Fibroblast of lung (primary cell): ENCODE data around the gene NDRG3. TPM values are rescaled to one million over a fixed set of nuclear protein-coding genes. Genes with fewer than 3 reads are reported as not detected.

ENCODE experiments used
- DNase-seq, 2 donors: peaks; one replicate each; pipeline versions ENCODE4 v3.0.0 to v3.0.0-alpha.2; 2010; ENCODE audit warnings: low read depth in 2 of 2
- H2AFZ ChIP-seq: 2 replicates; pipeline ENCODE4 v1.5.1; 2012; ENCODE audit warnings: low read length, control low read depth, inconsistent platforms
- H3K27ac ChIP-seq: 2 replicates; pipeline ENCODE4 v1.5.1; 2011; ENCODE audit warnings: low read length, control low read depth; ENCODE audit not compliant: insufficient read depth
- H3K27me3 ChIP-seq: 2 replicates; pipeline ENCODE4 v1.5.1; 2011; ENCODE audit warnings: mild to moderate bottlenecking, low read length; ENCODE audit not compliant: control insufficient read depth, insufficient read depth
- H3K36me3 ChIP-seq: 2 replicates; pipeline ENCODE4 v1.5.1; 2011; ENCODE audit warnings: low read length; ENCODE audit not compliant: control insufficient read depth, insufficient read depth
- H3K4me1 ChIP-seq: 2 replicates; pipeline ENCODE4 v1.5.1; 2011; ENCODE audit warnings: low read length; ENCODE audit not compliant: control insufficient read depth, insufficient read depth; ENCODE audit errors: extremely low read depth
- H3K4me2 ChIP-seq: 2 replicates; pipeline ENCODE4 v1.5.1; 2011; ENCODE audit warnings: low read length, control low read depth; ENCODE audit not compliant: insufficient read depth; ENCODE audit errors: extremely low read depth
- H3K4me3 ChIP-seq, 4 experiments: fragments of 200-600 bp in 1 of 4; sonication (generic) in 1 of 4; replicated peaks in 1 of 4; 2 replicates each; pipeline ENCODE4 v1.5.1; 2011 to 2016; ENCODE audit warnings: low read length in 4 of 4, low read depth in 3 of 4, mild to moderate bottlenecking in 3 of 4, control low read depth in 2 of 4, inconsistent platforms in 1 of 4, mixed read lengths in 1 of 4; ENCODE audit not compliant: insufficient read depth in 1 of 4; ENCODE audit errors: control extremely low read depth in 1 of 4
- H3K79me2 ChIP-seq: 2 replicates; pipeline ENCODE4 v1.5.1; 2012; ENCODE audit warnings: mild to moderate bottlenecking, low read length, inconsistent platforms; ENCODE audit not compliant: control insufficient read depth, insufficient read depth
- H3K9ac ChIP-seq: 2 replicates; pipeline ENCODE4 v1.5.1; 2011; ENCODE audit warnings: mild to moderate bottlenecking, low read length, control low read depth; ENCODE audit not compliant: insufficient read depth
- H3K9me3 ChIP-seq: 2 replicates; pipeline ENCODE4 v1.5.1; 2012; ENCODE audit warnings: low read depth, low read length; ENCODE audit not compliant: control insufficient read depth, insufficient read depth
- H4K20me1 ChIP-seq: 2 replicates; pipeline ENCODE4 v1.5.1; 2011; ENCODE audit warnings: low read length; ENCODE audit not compliant: control insufficient read depth, insufficient read depth; ENCODE audit errors: extremely low read depth
- EZH2 ChIP-seq: IDR thresholded peaks from 2 replicates; pipeline ENCODE4 v1.5.1; 2012; ENCODE audit warnings: low read length, control low read depth, mild to moderate bottlenecking; ENCODE audit errors: missing control alignments
- polyA plus RNA-seq, 2 donors: library from polyadenylated mRNA; depleted of rRNA in 1 of 2; stranded (reverse) in 1 of 2; unstranded in 1 of 2; fragments of >200 nt; gene quantifications; 2 replicates each; pipeline ENCODE4 v1.2.1, GENCODE V29; 2011 to 2012; ENCODE audit warnings: missing spikeins in 1 of 2
- total RNA-seq: library from RNA; depleted of rRNA; stranded (reverse); fragments of >200 nt; gene quantifications from 2 replicates; pipeline ENCODE4 v1.2.1, GENCODE V29; 2014
- TF ChIP-seq, protein P1 (sequence below), 2 donors: IDR thresholded peaks in 1 of 2; conservative IDR thresholded peaks in 1 of 2; 1 replicate in 1 of 2; 2 replicates in 1 of 2; pipeline ENCODE4 v1.5.1; 2011 to 2012; ENCODE audit warnings: low read length in 2 of 2, control low read depth in 1 of 2, inconsistent platforms in 1 of 2, low read depth in 1 of 2, mild to moderate bottlenecking in 1 of 2

NDRG3 gene
- total and polyA plus RNA-seq, 2 donors (not counting 1 experiment from before 2014, with no cell fraction given): 37.8 TPM

- no peaks in the 10 kb centered on the region for H3K36me3 ChIP-seq
- no peaks in the 10 kb centered on the region for H4K20me1 ChIP-seq
- H2AFZ ChIP-seq: no peak overlapping the region
- no peak overlapping the region for H3K27ac ChIP-seq
- no peak overlapping the region for H3K4me2 ChIP-seq
- DNase-seq: no peak
- no peak overlapping the region for H3K4me3 ChIP-seq
- no peaks in the 10 kb centered on the region for H3K79me2 ChIP-seq
- no peaks in the 10 kb centered on the region for H3K9me3 ChIP-seq
- no peaks in the 10 kb centered on the region for H3K4me1 ChIP-seq
- TF ChIP-seq EZH2: no peak
- TF ChIP-seq, protein P1, sequence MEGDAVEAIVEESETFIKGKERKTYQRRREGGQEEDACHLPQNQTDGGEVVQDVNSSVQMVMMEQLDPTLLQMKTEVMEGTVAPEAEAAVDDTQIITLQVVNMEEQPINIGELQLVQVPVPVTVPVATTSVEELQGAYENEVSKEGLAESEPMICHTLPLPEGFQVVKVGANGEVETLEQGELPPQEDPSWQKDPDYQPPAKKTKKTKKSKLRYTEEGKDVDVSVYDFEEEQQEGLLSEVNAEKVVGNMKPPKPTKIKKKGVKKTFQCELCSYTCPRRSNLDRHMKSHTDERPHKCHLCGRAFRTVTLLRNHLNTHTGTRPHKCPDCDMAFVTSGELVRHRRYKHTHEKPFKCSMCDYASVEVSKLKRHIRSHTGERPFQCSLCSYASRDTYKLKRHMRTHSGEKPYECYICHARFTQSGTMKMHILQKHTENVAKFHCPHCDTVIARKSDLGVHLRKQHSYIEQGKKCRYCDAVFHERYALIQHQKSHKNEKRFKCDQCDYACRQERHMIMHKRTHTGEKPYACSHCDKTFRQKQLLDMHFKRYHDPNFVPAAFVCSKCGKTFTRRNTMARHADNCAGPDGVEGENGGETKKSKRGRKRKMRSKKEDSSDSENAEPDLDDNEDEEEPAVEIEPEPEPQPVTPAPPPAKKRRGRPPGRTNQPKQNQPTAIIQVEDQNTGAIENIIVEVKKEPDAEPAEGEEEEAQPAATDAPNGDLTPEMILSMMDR (conservative IDR thresholded peaks at IDR 0.05 in 1 of 2, IDR thresholded peaks at IDR 0.05 in 1 of 2; ENCODE audit: low read depth in 1 of 2, low read length in 2 of 2): no peak
- no peak overlapping the region for H3K9ac ChIP-seq
- no peaks in the 10 kb centered on the region for H3K27me3 ChIP-seq
Observed at GRCh38 chr20:36634342-36634741, 111.5 kb downstream of the NDRG3 start.

- H3K9me3 ChIP-seq: no peaks in the 10 kb centered on the region
- H3K4me1 ChIP-seq: no peaks in the 10 kb centered on the region
- H4K20me1 ChIP-seq: no peaks in the 10 kb centered on the region
- no peaks in the 10 kb centered on the region for H3K36me3 ChIP-seq
- TF ChIP-seq, protein P1 (conservative IDR thresholded peaks at IDR 0.05 in 1 of 2, IDR thresholded peaks at IDR 0.05 in 1 of 2; ENCODE audit: low read depth in 1 of 2, low read length in 2 of 2): no peak
- TF ChIP-seq EZH2: no peak
- H3K27ac ChIP-seq: no peak overlapping the region
- H3K79me2 ChIP-seq: no peaks in the 10 kb centered on the region
- H3K27me3 ChIP-seq: no peaks in the 10 kb centered on the region
- no peak overlapping the region for H2AFZ ChIP-seq
- no peak overlapping the region for H3K4me2 ChIP-seq
- DNase-seq: no peak
- no peak overlapping the region for H3K4me3 ChIP-seq
- no peak overlapping the region for H3K9ac ChIP-seq
Observed at GRCh38 chr20:36633285-36633772, 112.6 kb downstream of the NDRG3 start.

- Histone ChIP-seq H3K4me1 (no peaks in the 10 kb centered on the region), H3K4me3 (no peak overlapping the region), H3K4me2 (no peak overlapping the region), H3K36me3 (no peaks in the 10 kb centered on the region), H3K27me3 (no peaks in the 10 kb centered on the region), H3K9me3 (no peaks in the 10 kb centered on the region), H3K27ac (no peak overlapping the region), H4K20me1 (no peaks in the 10 kb centered on the region), H3K79me2 (no peaks in the 10 kb centered on the region), H3K9ac (no peak overlapping the region), H2AFZ (no peak overlapping the region)
- no peak for DNase-seq
- no peak for TF ChIP-seq EZH2
- TF ChIP-seq, protein P1 (conservative IDR thresholded peaks at IDR 0.05 in 1 of 2, IDR thresholded peaks at IDR 0.05 in 1 of 2; ENCODE audit: low read depth in 1 of 2, low read length in 2 of 2): no peak
Observed at GRCh38 chr20:36632487-36633284, 113.2 kb downstream of the NDRG3 start.
